SU-DHL-6 (cell line): Measurements from ENCODE around the gene ZNF423.

Experiments
- EZH2phosphoT487 ChIP-seq: fragments of 200-600 bp; sonication (generic), shearing (Covaris generic); conservative IDR thresholded peaks from 2 replicates; pipeline ENCODE4 v1.6.1; 2018; ENCODE audit warnings: mild to moderate bottlenecking, antibody characterized with exemption, low read length, moderate library complexity, mixed read lengths
- TF ChIP-seq, protein P1 (sequence below): fragments of 200-600 bp; sonication (generic); IDR thresholded peaks from one replicate; pipeline ENCODE4 v1.5.1; 2017; ENCODE audit warnings: antibody characterized with exemption, mild to moderate bottlenecking, low read length, moderate library complexity; ENCODE audit not compliant: insufficient read depth, poor library complexity, severe bottlenecking

DNA sequence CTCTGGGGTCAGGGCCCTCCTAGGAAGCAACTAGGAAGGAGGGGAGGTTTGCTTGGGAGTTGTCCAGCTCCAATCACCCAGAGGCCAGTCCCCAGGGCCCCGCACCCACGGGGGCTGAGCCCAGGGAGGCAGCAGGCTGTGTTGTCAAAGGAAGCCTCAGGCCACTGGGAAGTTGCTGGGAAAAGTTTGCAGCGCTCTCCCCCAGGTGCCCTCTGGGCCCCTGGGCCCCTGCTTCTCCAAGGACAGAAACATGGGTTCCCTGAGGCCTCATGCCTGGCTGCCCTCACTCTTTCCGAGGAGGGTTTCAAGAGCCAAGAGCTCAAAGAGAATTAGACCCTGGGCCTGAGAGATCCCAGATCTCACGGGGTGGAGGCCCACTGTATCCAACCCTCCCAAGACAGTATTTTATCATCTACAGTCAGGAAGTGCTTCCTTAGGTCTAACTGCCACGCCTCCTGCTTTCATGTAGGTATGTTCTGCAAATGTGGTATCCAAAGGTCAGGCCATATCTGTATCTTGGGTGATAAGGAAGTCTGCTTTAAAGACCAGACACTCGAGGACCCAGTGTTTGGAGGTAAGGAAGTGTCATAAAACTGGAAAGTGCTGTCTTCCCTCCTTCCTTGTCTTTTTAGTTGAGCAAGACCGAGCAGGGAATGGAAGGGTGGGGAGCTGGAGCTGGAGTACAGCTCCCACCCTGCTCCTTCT lies 44.2 kb upstream of the ZNF423 start:
- TF ChIP-seq, protein P1, sequence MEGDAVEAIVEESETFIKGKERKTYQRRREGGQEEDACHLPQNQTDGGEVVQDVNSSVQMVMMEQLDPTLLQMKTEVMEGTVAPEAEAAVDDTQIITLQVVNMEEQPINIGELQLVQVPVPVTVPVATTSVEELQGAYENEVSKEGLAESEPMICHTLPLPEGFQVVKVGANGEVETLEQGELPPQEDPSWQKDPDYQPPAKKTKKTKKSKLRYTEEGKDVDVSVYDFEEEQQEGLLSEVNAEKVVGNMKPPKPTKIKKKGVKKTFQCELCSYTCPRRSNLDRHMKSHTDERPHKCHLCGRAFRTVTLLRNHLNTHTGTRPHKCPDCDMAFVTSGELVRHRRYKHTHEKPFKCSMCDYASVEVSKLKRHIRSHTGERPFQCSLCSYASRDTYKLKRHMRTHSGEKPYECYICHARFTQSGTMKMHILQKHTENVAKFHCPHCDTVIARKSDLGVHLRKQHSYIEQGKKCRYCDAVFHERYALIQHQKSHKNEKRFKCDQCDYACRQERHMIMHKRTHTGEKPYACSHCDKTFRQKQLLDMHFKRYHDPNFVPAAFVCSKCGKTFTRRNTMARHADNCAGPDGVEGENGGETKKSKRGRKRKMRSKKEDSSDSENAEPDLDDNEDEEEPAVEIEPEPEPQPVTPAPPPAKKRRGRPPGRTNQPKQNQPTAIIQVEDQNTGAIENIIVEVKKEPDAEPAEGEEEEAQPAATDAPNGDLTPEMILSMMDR = no peak
- TF ChIP-seq EZH2phosphoT487 = no peak
